ENCODE results near the gene FTO.

- no peak for TF ChIP-seq MXI1 (conservative IDR thresholded peaks at IDR 0.05; ENCODE audit: poor library complexity, severe bottlenecking)
- TF ChIP-seq CTCF (IDR thresholded peaks at IDR 0.05; ENCODE audit: poor library complexity, severe bottlenecking), result no peak
- TF ChIP-seq SMC3 (conservative IDR thresholded peaks at IDR 0.05; ENCODE audit: poor library complexity), result no peak
- no peak for TF ChIP-seq POLR2AphosphoS5 (IDR thresholded peaks at IDR 0.05)
- no peak for TF ChIP-seq TAF1 (IDR thresholded peaks at IDR 0.05; ENCODE audit: low read depth)
- no peak for TF ChIP-seq EP300 (conservative IDR thresholded peaks at IDR 0.05; ENCODE audit: poor library complexity, severe bottlenecking)
- TF ChIP-seq EZH2 (IDR thresholded peaks at IDR 0.05; ENCODE audit: borderline replicate concordance, insufficient read depth, low read length, poor library complexity, severe bottlenecking), result no peak
Observed at GRCh38 chr16:53967572-53967971, 263.6 kb downstream of the FTO start.

All from neural cell (in vitro differentiated cells).